Measurements from ENCODE around the gene FXYD2.

Gene FXYD2

DNA sequence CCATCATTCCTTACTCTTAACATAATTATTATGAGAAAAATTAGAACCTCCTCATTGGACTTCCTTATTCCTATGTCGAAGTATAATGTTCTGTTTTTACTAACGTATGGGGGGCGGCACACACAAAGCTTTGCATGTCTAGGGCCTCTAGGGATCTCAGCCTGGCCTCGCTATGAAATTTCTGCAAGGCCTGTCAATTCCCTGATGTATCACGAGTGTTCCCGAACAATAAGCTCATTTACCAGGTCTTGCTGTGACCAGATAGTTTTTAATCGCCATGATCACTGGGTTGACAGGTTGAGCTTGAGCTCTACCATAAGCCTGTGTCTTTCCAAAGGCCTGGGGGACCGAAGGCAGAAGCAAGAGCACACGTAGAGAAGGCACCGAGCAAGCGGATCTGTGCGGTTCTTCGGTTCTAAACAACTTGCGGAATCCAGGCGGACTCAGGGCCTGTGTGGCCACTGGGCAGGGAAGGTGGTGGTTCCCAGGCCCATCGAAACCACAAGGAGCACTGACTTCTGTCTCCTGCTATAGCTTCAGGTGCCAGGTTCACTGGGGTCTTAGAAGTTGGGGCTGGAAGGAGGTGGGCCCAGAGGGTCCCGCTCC lies 10.4 kb upstream of the FXYD2 start:
- DNase-seq: no peak

DNA sequence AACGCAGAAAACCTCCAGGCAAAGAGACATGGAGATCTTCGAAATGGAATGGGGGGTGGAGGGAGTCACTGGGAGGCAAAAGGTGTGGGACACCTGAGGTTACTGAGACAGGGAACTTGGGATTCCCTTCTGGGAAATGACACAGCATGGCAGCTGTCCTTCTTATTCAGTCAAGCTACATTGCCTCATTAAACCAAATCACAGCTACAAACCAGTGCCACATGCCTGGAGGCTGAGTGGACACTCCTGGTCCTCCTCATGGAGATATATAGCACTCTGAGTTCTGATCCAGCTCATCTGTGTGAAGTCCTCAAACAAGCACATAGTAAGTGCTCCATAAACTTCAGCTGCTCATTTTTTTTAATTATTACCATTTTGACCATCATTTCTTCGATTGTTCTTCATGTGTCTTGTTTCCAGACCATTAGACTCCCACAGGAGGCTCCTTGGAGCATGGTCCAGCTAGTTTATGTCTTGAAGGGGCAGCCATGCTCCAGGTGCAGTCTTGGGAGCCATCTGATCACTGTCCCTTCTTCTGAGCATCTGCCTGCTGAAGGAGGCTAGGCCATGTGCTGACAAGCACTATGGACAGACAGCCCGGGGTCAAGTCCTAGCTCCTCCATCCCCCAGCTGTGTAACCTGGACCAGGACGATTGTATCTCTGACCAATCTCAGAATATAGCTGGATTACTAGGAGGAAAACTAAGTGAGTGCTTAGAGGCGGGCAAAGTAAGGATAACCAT lies 9.7 kb upstream of the FXYD2 start:
- DNase-seq: no peak

DNA sequence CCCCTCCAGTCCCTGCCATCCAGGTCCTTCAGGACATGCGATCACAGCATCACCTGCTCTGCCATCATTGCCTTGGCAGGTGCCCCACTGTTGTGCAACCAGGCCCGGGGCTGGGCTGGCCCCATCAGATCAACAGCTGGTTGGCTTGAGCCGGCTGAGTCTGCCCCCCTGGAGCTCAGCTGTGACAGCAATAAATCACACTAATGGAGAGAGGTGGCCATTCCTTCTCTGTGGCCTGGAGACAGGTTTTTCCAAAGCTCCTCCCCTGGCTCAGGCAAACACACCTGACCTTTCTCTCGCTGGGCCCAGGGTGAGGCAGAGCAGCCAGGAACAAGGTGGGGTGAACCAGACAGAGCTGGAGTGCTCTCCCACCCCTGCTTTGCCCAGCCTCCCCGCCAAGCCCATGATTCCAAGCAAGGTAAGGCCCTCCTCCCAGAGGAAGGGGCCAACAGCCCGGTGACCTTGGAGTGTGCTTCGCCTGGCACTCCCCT lies 8.9 kb upstream of the FXYD2 start:
- no peak for DNase-seq

DNA sequence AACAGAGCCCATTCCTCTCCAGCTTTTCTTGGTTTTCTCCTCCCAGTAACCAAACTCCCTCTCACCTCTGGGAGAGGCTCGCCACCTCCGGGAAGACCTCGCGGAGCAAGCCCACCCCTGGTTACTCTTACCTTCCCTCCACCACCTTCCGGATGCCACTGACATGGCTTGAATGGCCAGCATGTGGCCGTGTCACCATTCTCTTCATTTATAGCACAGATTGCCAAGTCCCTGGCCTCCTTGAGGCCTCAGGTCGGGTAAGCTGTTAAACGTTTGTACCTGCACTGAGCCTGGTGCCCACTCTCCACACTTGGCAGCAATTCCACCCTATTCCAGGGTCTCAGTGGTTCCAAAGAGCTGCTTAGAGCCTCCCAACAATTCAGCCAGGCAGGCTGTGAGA lies 8.0 kb upstream of the FXYD2 start:
- no peak for DNase-seq

DNA sequence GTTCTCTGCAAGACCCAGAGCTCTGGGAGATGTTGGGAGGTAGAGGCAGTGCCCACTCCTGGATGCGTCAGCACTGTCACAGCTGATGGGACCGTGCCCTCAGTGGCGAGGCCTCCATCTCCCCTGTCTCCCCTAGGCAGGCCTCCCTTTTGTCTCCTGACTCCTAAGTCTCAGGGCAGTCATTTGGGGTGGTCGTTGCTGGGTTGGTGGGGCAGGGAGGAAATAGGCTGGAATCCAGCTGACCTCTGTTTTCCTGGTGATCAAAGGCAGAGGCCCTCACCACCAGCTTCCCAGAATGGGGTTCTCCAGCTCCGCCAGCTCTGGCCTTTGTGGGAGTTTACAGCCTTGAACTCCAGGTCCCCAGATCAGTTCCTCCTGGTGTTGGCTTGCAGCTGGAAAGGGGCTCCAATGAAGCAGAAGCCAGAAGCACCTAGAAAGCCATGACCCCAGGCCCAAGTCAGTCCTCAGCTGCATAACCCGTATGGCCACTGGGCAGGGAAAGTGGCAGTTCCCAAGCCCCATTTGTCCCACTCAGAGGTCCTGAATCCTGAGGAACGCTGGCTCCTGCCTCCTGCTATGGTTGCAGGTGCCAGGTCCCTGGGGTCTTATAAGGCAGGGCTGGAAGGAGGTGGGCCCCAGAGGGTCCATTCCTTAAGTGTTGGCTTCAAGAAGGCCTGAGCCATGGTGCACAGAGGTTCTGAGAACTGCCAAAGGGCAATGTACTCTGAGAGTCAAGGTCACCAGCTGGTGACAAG lies 7.3 kb upstream of the FXYD2 start:
- no peak for DNase-seq

DNA sequence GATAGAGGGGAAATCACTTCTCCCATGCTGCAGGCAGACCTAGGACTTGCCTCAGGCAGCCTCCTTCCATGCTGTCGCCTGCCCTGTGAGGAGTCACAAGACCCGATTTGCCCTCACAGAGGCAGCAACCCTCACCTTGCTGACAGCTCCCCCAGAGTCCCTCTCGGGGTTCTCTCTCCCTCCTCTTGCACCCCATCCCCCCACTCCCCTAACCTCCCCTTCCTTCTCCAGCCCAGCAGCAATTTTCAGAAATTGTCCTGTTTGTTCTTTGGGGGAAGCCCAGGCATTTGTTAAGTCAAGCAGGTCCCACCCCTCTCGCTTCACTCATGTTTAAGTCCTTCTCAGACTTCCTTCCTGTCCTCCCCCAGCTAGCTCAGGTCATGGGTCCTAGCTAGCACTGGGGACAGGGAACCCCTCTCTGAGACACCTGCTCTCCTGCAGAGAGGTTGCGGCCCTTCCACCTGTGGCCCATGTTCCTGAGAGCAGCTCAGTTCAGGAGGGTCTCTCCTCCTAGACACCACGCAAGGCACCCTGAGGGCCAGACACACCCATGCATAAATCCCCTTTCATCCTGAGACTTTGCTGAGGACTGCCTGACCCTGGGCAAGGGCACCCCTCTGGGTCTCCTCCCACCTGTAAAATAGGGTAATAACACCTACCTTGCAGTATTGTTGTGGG lies 6.3 kb upstream of the FXYD2 start:
- DNase-seq: no peak

DNA sequence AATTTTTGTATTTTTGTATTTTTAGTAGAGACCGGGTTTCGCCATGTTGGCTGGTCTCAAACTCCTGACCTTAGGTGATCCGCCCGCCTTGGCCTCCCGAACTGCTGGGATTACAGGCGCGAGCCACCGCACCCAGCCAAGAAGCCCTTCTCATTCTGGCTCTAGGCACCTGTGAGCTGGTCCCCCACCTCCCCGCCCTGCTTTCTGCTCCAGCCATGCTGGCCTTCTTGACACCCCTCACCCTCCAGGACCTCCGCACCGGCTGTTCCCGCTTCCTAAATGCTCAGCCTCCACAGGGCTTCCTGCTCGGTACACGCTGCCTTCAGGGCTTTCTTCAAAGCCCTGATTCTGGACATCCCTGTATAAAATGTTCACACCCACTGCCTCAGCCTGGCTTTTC lies 5.5 kb upstream of the FXYD2 start:
- DNase-seq: no peak

DNA sequence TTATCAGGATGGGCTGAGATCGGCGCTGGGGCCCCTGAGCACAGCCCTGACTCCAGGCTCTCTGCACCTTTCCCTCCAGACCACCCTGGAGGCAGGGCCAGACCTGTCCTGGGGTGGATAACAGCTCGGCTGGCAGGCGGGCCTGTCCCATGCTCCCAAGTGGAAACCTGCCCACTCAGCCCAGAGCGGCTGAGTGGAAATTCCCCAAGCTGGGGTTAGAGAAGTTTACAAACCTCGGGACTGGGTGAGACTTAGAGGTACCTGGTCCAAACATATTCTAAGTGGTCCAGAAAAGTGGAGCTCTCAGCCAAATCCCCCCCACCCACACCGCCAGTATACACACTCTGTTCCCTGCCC lies 4.8 kb upstream of the FXYD2 start:
- no peak for DNase-seq

DNA sequence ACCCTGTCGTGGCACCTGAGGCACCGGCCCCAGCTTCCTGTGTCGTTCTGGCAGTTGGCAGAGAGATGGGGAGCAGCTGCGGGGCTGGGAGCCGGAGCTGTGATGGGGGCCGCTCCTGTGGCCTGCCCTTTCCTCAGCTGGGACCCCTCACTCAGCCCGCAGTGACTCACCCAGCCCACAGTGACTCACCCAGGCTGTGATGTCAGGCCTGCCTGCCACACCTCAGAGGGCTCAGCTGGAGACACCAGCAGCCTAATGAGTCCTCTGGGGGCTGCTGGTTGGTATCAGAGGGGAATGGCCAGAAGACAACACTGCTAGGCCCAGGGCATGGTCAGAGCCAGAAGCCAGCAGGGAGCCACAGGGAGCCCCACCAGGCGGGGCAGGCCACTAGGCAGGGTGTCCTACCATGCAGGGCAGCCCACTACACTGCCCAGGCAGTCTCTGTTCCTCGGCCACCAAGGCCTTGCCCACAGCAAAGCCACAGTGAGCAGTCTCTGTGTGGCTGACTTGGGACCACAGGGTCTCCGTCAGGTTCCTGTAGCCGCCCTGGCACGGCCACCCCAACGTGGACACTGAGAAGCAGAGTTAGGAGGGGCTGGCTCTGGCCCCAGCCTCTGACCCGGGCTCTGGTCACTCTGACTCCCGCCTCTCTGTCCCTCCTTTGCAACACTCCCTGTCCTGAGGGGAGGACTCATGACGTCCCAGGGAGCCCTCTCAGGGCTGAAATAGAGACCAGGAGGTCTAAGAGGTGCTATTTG lies 4.2 kb upstream of the FXYD2 start:
- DNase-seq: peak; percentile 73 to 85

DNA sequence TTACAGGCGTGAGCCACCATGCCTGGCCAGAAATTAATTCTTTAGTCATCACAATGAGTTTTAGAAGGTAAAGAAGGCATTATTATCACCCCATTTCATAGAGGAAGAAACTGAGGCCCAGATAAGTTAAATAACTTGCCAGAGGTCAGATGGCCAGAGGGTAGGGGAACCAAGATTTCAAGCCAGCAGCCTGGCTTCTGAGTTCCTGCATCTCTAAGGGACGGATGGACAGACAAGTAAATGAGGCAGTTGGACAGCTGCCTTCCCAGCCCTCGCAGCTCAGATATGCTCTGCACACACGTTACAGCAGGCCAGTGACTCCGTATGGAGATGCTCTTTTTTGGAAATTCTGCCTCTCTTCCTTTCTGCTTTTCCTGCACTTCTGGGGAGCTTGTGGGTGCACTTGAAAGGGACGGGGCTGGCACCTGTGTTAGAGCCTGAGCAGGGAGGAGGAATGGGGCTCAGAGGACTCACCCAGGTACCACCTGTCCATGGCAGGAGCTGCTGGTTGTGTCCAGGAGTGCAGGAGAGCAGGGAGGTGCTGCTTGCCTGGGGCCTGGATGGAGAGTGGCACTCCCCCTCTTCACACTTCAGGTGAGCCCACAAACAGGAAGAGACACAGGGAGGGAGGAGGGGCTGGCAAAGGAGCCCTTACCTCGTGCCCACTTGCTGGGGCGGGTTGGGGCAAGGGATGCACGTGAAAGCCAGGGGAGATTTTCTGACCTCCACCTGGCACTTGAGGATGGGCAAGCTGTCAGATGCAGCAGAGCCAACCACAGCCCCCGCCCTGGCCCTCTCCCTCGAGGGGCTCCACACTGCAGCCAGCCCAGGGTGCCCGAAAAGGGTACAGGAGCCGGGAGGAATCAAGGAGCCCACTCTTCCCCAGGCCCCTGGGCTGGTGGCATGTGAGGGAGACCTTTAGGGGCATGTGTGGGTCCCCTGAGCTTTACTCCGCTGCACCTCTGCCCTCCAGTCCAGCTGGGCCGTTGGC lies 3.3 kb upstream of the FXYD2 start:
- DNase-seq: peak in 1 of 2 donors; percentile 39

DNA sequence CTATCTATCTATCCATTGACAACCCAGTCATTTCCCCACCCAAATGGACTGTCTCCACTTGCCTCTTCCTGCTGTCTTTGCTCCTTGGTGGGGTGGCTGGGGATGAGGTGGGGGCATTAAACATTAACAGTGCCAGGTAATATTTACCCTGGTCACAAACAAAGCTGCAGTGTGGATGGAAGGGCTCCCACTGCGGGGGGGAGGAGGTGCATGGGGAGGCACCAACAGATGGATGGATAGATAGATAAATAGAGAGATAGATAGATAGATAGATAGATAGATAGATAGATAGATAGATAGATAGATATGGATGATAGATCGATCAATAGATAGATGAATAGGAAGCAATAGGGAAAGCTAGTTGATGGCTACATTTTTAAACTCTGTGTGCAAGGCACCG lies 2.3 kb upstream of the FXYD2 start:
- DNase-seq: no peak

DNA sequence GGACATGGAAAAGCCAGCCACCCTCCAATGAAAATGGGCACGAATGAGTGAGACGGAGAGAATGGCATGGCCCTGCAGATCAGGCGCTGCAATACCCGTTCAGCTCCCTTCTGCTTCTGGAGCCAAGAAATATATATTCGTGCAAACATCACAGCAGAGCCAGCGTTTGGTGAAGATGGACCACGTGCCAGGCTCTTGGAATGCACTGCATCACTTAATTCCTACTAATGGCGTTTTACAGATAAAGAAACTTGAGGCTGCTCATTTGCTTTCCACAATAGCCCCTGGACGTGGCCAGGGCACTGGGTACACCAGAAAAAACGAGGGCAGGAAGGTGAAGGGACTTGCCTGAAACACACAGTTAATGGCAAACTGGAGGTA lies 1.6 kb upstream of the FXYD2 start:
- DNase-seq: no peak

DNA sequence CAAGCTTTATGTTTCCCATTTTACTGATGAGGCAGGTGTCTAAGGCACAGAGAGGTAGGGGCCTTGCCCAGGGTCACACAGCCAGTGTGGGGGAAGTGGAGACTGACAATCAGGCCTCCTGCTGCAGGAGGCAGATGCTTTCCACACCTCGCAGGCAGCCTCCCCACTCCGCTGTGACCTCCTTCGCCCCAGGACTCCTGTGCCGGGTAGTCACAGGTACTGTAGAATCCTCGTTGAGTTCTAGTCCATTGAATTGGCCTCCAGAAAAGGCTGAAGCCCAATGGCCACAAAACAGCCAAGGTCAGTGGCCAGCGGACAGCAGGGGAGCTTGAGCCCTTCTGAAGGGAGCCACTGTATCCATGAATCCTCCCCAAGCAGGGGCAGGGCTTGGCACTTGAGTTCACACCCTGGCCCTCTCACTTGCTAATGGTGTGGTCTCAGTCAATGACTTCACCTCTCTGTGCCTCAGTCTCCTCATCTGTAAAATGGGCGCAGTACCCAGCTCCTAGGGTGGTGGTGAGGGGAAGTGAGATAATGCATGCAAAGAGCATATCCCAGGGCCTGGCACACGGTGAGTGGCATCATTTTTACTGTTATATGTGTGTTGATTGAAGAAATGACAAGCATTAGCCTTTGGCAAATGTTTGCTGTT lies 1.1 kb upstream of the FXYD2 start:
- DNase-seq: no peak

DNA sequence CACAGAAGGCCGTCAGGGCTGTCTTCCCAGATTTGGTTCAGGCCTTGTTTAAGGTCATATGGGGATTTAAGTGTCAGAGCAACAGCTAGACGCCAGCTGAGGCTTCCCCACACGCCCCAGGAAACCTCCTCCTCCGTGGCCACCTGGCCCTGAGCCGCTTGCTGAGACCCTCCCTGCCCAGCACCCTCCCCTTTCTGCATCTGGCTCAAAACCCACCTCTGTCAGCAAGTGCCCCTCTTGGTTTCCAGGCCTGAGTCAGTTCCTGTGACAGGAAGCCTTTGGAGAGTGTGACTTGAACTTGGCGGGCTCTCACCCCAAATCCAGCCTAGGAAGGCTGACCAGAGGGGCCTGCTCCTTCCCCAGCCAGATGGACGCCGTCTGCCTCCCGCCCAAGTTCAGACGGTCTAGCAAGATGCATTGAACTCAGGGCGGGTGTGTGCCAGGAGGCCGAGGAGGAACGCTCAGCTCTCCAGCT lies 561 bp downstream of the FXYD2 start:
- DNase-seq: no peak

DNA sequence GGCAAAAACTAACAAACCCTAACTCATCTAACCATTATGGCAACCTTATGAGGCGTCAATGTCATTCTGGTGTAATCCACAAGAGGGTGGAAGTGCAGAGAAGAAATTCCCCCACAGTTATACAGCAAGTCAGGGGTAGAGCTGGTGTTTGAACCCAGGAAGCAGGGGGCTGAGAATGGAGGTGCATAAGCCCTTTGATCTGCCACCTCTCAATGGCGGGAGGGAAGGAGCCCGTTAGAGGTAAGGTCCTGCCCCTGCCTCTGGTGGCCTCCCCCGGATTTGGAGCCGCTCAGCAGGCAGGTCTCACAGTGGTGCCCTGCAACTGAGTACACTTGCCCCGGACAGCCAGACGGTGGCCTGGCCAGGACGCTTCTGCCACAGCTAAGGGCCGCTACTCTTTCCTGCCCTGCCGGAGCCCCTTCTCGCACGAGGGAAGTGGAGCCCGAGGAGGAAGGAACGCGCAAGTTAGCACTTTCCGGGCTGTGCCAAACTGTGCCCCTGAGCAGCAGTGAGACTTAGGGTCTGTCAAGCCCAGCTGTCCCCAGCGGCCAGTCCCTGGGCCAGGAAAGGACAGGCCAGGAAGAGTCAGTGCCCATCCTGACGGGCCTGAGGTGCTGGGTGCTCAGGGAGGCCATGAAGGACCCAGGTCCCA lies 1.1 kb downstream of the FXYD2 start:
- peak; percentile 53 to 54 for DNase-seq

DNA sequence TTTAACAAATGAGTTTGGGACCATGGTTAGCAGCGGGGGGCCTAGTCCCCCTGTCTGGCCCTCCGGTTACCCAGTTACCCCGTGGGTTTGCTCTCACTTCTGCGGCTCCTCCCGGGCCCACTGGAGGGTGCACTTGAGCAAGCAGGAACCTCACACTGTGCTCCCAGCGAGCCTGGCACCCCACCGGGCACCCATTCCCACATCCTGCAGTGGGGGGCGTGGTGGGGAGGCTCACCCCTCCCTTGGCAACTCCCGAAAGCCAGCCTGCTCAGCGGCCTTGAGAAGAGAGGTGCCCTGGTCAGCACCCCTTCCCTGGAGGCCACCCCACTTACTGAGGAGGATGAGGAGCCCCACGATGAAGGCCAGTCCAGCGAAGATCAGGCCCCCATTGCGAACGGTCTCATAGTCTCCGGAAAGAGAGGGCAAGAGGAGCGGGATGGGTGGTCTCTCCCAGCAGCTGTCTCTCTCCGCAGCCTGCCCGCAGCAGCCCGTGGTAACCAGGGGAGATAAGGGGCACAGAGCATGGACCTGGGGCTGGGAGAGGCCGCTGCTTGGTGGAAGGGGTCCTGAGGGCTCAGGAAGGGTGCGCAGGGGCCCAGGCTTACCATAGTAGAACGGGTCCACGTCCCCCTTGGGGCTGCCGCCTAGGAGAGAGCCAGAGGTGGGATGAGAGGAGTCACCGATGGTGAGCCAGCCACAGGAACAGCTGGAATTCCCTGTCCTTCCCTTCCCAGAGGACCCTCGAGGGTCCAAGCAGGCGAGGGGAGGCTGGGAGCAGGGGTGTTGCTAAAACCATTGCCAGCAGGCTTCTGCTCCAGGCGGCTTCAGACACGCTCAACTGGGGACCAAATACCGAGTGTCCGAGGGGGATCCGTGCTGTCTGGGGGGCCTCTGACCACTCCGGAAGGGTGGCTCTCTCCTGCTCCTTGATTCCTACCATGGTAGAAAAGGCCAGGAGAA lies 2.2 kb downstream of the FXYD2 start:
- DNase-seq: peak; percentile 51 to 52

DNA sequence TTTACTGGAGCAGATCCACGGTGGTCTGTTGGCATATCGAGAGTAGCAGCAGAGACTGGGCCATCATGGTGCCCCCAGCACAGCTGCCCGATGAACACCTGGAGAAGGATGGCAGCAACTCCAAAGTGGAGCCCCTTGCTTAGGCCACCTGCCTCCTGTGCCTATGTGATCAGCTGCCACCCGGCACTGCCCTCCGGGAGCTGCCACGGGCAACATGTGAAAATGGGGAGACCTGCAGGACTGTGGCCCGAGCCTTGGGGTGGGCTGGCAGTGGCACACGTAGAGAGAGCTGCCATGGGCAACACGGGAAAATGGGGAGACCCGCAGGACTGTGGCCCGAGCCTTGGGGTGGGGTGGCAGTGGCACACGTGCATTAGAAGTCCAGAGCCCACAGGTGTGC lies 3.1 kb downstream of the FXYD2 start:
- DNase-seq: no peak

DNA sequence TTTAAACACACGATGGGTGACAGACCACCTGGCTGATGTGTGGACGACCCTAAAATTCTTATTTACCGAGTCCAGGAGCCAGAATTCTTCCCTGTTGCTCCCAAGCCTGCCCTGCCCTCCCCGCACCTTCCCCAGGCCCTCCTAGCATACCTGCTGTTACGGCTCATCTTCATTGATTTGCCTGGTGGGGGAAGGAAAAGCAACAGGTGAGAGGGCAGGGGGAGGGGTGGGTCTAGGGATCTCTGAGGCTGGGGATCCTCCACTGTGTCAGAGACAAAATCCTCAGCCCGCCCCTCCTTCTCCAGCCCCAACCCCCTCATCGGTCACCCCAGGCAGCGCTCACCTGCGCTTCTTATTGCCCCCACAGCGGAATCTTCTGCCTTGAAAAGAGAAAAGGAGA lies 4.0 kb downstream of the FXYD2 start:
- no peak for DNase-seq

DNA sequence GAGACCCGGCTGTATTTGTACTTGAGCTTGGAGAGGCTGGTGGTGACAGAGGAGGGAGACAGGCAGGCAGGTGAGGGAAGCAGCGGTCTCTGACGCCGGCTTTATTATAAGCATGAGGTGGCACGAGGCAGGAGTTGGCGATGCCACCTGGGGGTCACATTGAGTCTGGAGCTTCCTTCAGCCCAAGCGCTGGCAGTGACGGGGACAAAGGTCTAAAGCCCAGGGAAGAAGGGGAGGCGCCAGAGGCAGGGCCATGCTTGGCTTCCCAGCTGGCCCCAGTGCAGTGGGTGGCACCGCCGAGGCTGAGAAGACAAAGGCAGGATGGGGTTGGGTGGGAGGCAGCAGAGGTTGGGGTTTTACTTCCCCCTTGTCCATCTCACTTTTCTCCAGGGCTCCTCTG lies 4.5 kb downstream of the FXYD2 start:
- DNase-seq: no peak

Measured in CD4-positive, alpha-beta T cell treated with Interleukin-1 beta for 1 hour (primary cell).